Skeletal muscle satellite cell (primary cell): ENCODE results near the gene RIOK2. TPM values are rescaled to one million over a fixed set of nuclear protein-coding genes. Genes with fewer than 3 reads are reported as not detected.

Experiments used
- H3K27me3 ChIP-seq: 2 replicates; pipeline ENCODE4 v1.7.0; 2013; ENCODE audit warnings: low read length; ENCODE audit not compliant: control insufficient read depth, insufficient read depth
- H3K36me3 ChIP-seq: 2 replicates; pipeline ENCODE4 v1.7.0; 2013; ENCODE audit warnings: mild to moderate bottlenecking, control low read depth, low read length; ENCODE audit not compliant: insufficient read depth
- H3K4me1 ChIP-seq: 2 replicates; pipeline ENCODE4 v1.7.0; 2013; ENCODE audit warnings: low read length; ENCODE audit not compliant: control insufficient read depth, insufficient read depth
- H3K4me2 ChIP-seq: 2 replicates; pipeline ENCODE4 v1.7.0; 2013; ENCODE audit warnings: mild to moderate bottlenecking, low read length
- H3K4me3 ChIP-seq: 2 replicates; pipeline ENCODE4 v1.7.0; 2013; ENCODE audit warnings: low read length
- H3K9ac ChIP-seq: 2 replicates; pipeline ENCODE4 v1.7.0; 2013; ENCODE audit warnings: mild to moderate bottlenecking, low read depth, low read length, moderate library complexity
- H3K9me3 ChIP-seq: replicated peaks from 2 replicates; pipeline ENCODE4 v1.7.0; 2013; ENCODE audit warnings: mild to moderate bottlenecking, control low read depth, low read length
- total RNA-seq: library from RNA; depleted of rRNA; stranded (reverse); fragments of >200 nt; gene quantifications from 2 replicates; pipeline ENCODE4 v1.2.3, GENCODE V29; 2012; rRNA removed

Gene RIOK2
- 16.4 and 24.8 TPM in 2 replicates for total RNA-seq

DNA sequence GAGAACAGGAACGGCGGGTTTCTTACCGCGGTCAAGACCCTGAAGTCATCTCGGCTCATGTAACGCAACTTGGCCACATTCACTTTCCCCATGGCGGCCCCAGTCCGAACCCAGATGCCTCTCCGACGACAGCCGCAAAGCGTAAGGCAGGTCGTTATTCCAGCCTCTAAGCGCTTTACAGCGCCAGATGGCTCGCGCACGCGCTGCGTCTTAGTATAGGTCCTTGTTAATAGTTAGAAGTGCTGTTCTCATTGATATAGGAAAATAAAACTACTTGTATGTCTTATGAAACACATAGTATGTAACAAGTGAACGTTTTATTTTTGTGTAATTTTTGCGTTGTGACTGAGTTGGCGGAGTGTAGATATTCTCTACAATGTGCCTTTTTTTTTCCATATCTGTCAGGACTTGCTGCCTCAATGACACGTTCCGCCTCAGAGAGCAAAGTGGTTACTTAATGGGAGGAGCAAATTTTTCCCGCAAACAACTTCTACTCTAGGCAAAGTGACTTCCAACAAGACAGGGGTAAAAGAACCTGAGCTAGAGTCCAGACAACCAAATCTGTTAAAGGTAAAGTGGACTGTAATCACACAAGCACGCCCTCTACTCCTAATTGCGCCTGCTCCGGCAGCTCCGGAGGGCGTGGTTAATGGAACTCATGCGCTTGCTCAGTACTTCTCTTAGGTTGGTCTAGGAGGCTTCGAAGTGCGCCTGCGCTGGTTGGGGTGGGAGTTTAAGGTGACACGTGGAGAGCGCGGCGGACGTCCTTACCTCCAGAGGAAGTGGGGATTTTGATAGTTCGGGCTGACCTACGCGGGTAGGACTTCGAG lies at the start of gene RIOK2:
TSS of gene RIOK2 (minus strand) at position 148 of the 830 bp plus-strand sequence. CDS start at position 92, 56 bp downstream.
- Histone ChIP-seq H3K9ac (peak within 1 kb of the TSS; percentile 91), H3K4me3 (peak within 1 kb of the TSS; percentile 85), H3K4me2 (peak within 1 kb of the TSS; percentile 81), H3K9me3 (no peaks in the 10 kb centered on the region), H3K27me3 (no peaks in the 10 kb centered on the region), H3K4me1 (peaks cover 17% of the 10 kb centered on the region), H3K36me3 (peaks cover 15% of the 10 kb centered on the region)

DNA sequence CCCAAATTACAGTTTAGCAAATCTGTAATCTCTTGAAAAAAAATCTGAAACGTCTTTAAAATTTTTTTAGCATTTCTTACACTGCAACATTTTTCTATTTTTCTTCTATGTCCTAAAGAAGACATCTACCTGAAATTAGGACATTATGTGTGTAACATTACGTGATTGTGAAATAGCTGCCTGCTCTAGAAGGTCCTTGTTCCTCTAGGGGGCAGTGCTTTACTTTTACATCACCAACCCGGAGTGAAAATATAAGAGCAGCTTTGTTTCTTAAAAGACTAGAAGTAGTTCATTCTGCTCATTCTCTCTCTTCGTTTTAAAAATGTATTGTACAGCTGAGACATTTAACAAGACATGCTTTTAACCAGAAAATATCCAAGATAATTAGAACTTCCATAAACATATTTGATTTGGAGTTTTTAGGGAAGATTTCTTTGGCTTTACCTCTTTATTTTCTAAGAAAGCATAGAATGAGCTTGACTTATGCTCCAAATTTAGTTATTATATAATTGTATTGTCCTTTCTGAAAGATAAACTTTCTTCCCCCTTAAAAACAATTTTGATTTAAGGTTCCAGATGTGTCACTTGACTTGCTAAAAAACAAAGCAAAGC lies 48.1 kb upstream of the RIOK2 start:
- no peaks in the 10 kb centered on the region for H3K36me3 ChIP-seq
- no peak overlapping the region for H3K9ac ChIP-seq
- H3K4me1 ChIP-seq: no peaks in the 10 kb centered on the region
- no peaks in the 10 kb centered on the region for H3K9me3 ChIP-seq
- no peak overlapping the region for H3K4me2 ChIP-seq
- no peaks in the 10 kb centered on the region for H3K27me3 ChIP-seq
- no peak overlapping the region for H3K4me3 ChIP-seq

DNA sequence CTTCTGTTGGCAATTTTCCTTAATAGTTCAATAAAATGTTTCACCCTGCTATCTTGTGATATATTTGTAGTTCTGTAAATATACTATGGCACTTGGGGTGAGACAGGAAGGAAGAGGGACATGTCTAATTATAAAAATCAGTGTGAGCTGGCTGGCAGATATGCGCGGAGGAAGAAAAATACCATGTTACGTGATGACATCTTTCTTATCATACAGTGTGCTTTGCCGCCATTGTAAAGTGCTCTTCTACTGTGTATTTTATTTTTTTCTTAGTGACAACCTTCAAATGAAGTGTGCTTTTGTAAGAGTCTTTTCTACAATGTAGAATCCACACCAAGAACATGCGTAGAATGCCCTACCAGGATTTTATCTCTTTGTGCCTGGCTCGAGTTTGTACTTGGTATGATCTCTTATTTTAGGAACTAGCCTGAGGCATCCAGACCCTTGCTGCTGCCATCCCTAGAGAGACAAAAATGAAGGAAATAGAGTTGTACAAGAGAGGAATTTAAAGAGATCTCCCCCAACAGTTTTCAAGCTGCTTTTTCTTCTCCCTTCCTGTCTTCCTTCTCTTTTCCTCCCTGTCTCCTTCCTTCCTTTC lies 46.7 kb upstream of the RIOK2 start:
- H3K4me2 ChIP-seq: no peak overlapping the region
- H3K4me3 ChIP-seq: no peak overlapping the region
- H3K4me1 ChIP-seq: no peaks in the 10 kb centered on the region
- H3K9me3 ChIP-seq: no peaks in the 10 kb centered on the region
- no peaks in the 10 kb centered on the region for H3K27me3 ChIP-seq
- H3K9ac ChIP-seq: no peak overlapping the region
- H3K36me3 ChIP-seq: no peaks in the 10 kb centered on the region

DNA sequence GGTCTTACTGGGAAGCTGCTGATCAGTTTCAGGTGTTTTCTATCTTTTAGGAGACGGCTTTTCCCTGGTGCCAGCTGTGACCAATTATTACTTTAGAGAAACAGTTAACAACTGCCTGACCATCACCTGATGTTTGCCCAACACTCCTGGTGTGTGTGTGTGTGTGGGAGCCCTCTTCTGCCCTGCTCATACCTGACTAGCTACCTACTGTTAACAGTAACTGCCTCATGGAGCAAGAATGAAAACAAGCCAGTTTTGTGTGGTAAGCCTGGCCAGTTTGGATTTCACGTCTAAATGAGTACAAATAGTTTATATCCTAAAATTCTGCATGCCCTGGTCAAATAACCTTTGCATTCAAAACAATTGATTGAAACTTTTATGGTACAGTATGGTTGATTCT lies 46.1 kb upstream of the RIOK2 start:
- Histone ChIP-seq H3K9me3 (no peaks in the 10 kb centered on the region), H3K4me3 (no peak overlapping the region), H3K4me1 (peaks cover 2% of the 10 kb centered on the region), H3K27me3 (no peaks in the 10 kb centered on the region), H3K9ac (no peak overlapping the region), H3K36me3 (no peaks in the 10 kb centered on the region), H3K4me2 (no peak overlapping the region)

DNA sequence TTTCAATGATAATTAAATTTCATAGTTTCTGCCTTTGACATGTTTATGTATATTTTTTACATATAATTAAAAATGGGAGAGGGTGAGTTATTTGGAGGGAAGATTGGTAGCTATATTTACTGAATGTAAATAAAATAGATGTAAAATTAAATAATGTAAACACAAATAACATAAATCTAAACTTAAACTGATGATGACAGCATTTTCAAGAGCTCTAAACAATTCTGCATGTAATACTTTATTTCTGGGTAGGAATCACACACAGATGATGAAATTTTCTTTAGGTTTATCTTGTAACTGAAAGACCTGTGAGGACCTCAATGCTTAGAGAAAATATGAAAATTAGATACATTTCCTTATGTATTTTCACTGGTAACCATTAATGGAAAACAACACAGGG lies 42.2 kb upstream of the RIOK2 start:
- H3K36me3 ChIP-seq: no peaks in the 10 kb centered on the region
- H3K27me3 ChIP-seq: no peaks in the 10 kb centered on the region
- H3K9me3 ChIP-seq: no peaks in the 10 kb centered on the region
- H3K4me1 ChIP-seq: peaks cover 7% of the 10 kb centered on the region
- H3K9ac ChIP-seq: no peak overlapping the region
- no peak overlapping the region for H3K4me3 ChIP-seq
- H3K4me2 ChIP-seq: no peak overlapping the region

DNA sequence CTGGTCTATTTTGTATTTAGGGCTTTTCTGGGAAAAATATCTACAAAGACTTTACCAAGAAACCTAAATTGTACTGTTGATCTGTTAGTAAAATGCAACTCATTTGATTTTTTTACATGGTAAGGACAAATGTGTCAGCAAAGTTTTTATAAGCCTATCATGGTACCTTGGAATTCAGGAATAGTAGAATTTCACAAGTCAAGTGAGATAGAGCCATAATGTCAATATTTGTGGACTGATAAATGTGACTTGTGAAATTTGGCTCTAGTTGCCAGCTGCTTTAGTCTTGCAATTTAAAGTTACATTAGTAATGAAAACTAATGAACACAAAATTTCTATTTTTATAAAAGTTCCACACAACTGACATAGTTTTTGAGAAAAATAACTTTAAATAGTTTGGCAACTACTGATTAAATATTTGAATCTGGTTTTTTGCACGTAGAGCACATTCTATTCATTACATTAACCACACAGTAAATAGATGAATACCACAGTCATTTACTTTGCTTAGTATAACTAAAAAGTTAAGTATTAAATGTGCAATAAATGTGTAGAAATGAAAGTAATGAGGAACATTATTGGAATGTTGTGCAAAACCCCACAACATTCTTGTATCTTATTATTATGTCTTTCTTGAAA lies 41.2 kb upstream of the RIOK2 start:
- Histone ChIP-seq H3K4me2 (peak overlapping the region; percentile 36), H3K4me3 (no peak overlapping the region), H3K36me3 (no peaks in the 10 kb centered on the region), H3K27me3 (no peaks in the 10 kb centered on the region), H3K4me1 (peaks cover 7% of the 10 kb centered on the region), H3K9ac (no peak overlapping the region), H3K9me3 (no peaks in the 10 kb centered on the region)

DNA sequence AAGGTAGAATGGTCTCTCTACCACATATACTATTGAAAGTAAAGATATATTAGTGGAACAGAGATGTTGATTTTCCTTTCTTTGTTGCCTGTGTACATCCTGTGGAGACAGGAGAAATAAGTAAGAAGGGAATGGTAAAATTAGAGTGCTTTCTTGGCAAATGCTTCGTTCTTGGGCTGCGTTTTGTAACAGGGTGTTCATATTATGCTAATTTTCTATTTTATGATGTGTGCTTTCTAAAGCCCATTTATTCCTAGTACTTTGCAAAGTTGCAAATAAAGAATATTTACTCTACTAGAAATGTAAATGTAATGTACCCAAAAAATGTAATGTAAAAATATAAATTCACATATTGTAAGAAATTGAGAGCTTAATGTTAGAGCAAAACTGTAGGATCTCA lies 40.5 kb upstream of the RIOK2 start:
- Histone ChIP-seq H3K4me1 (peaks cover 7% of the 10 kb centered on the region), H3K4me2 (peak overlapping the region; percentile 36), H3K9me3 (no peaks in the 10 kb centered on the region), H3K9ac (no peak overlapping the region), H3K4me3 (no peak overlapping the region), H3K27me3 (no peaks in the 10 kb centered on the region), H3K36me3 (no peaks in the 10 kb centered on the region)

DNA sequence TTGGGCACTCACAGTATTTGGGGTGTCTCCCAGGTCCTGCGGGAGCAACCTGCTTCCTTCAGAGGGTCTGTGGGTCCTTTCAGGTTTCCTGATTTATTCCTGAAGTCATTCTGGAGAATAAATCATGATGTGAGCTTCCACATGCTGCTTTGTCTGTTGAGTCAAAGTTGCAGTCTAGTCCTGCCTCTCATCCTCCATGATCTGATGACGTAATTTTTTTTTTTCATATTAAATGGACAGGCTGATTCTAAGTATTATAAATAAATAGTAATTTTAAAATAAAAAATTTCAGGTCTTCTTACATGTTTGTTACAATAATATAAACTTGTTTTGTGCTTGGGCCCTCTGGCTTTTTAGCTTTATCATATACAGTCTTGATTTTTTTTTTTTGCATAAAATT lies 26.3 kb upstream of the RIOK2 start:
- H3K4me2 ChIP-seq: no peak overlapping the region
- H3K36me3 ChIP-seq: no peaks in the 10 kb centered on the region

DNA sequence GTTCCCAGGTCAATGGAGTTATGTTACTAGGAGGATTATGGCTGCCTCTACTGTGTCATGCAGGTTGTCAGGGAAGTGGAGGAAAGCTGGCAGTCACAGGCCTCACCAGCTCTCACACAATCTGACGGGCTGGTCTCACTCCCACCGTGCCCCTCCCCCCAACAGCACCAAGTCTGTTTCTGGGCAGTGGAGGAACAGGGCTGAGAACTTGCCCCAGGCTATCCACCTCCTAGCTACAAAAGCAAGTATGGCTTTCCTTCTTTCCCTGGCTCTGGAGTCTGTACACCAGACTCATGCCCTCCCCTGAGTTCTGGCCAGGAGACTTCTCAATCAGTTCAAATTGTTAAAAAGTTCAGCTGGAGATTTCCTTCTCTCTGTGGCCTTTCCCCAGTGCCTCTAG lies 25.7 kb upstream of the RIOK2 start:
- H3K9ac ChIP-seq: no peak overlapping the region
- no peaks in the 10 kb centered on the region for H3K4me1 ChIP-seq
- no peak overlapping the region for H3K4me2 ChIP-seq
- no peaks in the 10 kb centered on the region for H3K36me3 ChIP-seq
- H3K4me3 ChIP-seq: no peak overlapping the region
- no peaks in the 10 kb centered on the region for H3K9me3 ChIP-seq
- no peaks in the 10 kb centered on the region for H3K27me3 ChIP-seq

More for the DNA sequence above, 26.3 kb upstream of the RIOK2 start:
- no peaks in the 10 kb centered on the region for H3K27me3 ChIP-seq
- H3K9me3 ChIP-seq: no peaks in the 10 kb centered on the region
- H3K9ac ChIP-seq: no peak overlapping the region
- no peak overlapping the region for H3K4me3 ChIP-seq
- H3K4me1 ChIP-seq: no peaks in the 10 kb centered on the region

DNA sequence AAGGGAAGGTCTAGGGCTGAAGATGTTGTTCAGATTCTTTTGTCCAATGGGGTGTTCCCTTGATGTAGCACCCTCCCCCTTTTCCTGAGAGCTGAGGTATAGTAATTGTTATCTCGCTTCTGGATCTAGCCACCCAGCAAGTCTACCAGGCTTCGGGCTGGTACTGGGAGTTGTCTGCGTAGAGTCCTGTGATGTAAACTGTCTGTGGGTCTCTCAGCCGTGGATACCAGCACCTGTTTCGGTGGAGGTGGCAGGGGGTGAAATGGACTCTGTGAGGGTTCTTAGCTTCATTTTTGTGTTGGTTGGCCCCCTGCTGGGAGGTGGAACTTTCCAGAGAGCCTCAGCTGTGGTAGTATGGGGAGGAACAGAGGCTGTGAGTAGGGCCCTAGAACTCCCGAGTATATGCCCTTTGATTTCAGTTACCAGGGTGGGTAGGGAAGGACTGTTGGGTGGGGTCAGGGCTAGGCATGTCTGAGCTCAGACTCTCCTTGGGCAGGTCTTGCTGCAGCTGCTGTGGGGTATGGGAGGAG lies 25.2 kb upstream of the RIOK2 start:
- no peaks in the 10 kb centered on the region for H3K4me1 ChIP-seq
- no peak overlapping the region for H3K4me3 ChIP-seq
- no peaks in the 10 kb centered on the region for H3K27me3 ChIP-seq
- no peak overlapping the region for H3K4me2 ChIP-seq
- no peaks in the 10 kb centered on the region for H3K36me3 ChIP-seq
- H3K9me3 ChIP-seq: no peaks in the 10 kb centered on the region
- no peak overlapping the region for H3K9ac ChIP-seq

DNA sequence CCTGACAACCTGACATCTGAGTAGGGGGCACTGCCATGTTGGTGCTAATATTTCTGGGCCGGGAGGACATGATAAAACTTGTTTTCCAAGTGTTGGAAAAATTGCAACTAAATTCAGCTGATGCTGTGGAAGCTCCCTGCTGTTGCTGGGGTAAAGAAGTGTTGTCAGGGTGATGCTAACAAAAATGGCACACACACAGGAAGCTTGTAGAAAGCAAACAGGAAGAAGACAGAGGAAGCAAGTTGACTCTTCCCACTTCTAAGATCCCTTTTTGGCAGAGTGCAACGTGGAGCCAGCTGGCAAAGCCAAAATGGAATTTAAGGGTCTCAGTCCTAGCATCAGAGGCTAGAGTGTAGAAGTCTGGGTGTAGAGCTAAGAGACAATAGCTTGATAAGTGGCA lies 11.3 kb upstream of the RIOK2 start:
- no peaks in the 10 kb centered on the region for H3K27me3 ChIP-seq
- no peak overlapping the region for H3K4me2 ChIP-seq
- H3K36me3 ChIP-seq: no peaks in the 10 kb centered on the region
- H3K9ac ChIP-seq: no peak overlapping the region
- no peak overlapping the region for H3K4me3 ChIP-seq
- no peaks in the 10 kb centered on the region for H3K9me3 ChIP-seq
- H3K4me1 ChIP-seq: no peaks in the 10 kb centered on the region
